SK-N-DZ (cell line): ENCODE results near the gene UNC119B. TPM values are rescaled to one million over a fixed set of nuclear protein-coding genes. Genes with fewer than 3 reads are reported as not detected.
"Not testable (repeated sequence)": the region's sequence is repeated elsewhere in the genome, so short reads cannot be mapped to it uniquely, and the experiment has no call there.

ENCODE experiments used
- DNase-seq: peaks from one replicate; pipeline ENCODE4 v3.0.0-alpha.2; 2015; ENCODE audit warnings: low spot score
- polyA plus RNA-seq, 2 experiments: library from polyadenylated mRNA; depleted of rRNA; stranded (reverse); fragments of >200 nt; gene quantifications; 2 replicates each; pipeline ENCODE4 v1.2.3, GENCODE V29; 2014

Gene UNC119B
- polyA plus RNA-seq (2014; cell fraction: cytosol; rRNA removed): 32.6 TPM in 2 replicates
- polyA plus RNA-seq (2014; cell fraction: nucleus; rRNA removed): 22.6 and 23.9 TPM in 2 replicates

DNA sequence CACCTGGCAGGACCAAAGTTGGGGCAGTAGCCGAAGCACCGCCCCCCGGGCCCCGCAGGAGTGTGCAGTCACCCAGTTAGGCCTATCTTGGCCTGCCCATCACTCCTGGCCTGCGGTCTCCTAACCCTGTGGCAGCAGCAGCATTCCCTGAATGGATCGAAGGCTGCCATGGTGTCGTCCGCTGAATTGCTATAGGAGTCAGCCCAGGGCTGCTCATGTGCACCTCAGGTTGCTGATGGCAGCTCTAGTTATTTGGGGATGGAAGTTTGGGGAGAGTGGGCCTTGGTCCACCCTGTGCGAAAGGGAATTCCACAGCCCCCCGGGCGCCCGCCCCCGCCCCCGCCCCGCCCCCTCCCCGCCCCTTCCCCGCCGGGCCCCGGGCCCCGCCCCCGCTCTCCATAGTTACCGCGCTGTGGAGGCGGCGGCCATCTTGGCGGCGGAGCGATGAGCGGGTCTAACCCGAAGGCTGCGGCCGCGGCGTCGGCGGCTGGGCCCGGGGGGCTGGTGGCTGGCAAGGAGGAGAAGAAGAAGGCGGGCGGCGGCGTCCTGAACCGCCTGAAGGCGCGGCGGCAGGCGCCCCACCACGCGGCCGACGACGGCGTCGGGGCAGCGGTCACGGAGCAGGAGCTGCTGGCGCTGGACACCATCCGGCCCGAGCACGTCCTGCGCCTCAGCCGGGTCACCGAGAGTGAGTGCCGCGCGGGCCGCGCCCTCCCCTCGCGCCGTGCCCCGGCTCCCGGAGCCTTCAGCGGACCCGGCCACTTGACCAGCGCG, at the start of gene UNC119B:
Gene UNC119B (plus strand): TSS at position 428 of the 774 bp plus-strand sequence. CDS start 17 bp downstream, at position 445.
- peak; percentile 71 for DNase-seq

DNA sequence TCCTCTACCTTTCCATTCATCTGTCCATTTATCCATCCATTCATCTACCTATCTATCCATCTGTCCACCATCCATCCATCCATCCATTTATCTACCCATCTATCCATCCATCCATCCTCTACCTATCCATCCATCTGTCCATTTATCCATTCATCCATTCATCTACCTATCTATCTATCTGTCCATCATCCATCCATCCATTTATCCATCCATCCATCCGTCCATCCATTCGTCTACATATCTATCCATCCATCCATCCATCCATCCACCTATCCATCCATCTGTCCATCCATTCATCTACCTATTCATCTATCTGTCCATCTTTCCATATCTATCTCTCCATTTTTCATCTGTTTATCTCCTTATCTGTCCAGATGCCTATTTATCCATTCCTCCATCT, 48.8 kb upstream of the UNC119B start:
- DNase-seq: no peak

DNA sequence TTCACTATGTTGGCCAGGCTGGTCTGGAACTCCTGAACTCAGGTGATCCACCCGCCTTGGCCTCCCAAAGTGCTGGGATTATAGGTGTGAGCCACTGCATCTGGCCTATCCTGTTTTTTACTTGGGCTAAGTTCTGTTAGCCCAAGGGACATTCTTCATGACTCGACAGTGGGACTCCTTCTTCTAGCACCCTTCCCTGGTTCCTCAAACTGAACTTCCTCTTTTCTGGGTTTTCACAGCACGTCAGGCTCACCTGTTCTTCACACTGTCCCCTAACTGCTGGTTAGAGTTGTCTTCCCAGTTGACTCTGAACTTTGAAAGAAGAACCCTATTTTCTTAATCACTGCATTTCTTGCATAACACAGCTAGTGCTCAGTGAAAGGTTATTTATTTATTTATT, 47.4 kb upstream of the UNC119B start:
- no peak for DNase-seq

DNA sequence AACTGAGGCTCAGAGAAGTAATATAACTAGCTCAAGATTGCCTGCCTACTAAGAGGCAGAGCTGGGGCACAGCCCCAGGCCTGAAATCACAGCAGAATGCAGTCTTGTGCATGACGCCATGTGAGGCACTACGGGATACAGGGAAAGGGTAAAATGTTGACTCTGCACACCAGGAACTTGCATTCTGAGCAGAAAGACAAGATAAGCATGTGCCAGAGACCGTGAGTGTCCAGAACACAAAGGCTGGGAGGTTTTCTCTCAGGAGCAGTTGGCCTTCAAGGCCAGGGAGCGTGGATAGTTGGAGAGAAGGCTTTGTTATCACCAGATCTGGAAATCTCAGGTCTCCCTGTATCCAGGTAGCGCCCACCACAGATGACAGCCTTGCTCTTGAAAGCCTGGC, 46.5 kb upstream of the UNC119B start:
- DNase-seq: no peak

DNA sequence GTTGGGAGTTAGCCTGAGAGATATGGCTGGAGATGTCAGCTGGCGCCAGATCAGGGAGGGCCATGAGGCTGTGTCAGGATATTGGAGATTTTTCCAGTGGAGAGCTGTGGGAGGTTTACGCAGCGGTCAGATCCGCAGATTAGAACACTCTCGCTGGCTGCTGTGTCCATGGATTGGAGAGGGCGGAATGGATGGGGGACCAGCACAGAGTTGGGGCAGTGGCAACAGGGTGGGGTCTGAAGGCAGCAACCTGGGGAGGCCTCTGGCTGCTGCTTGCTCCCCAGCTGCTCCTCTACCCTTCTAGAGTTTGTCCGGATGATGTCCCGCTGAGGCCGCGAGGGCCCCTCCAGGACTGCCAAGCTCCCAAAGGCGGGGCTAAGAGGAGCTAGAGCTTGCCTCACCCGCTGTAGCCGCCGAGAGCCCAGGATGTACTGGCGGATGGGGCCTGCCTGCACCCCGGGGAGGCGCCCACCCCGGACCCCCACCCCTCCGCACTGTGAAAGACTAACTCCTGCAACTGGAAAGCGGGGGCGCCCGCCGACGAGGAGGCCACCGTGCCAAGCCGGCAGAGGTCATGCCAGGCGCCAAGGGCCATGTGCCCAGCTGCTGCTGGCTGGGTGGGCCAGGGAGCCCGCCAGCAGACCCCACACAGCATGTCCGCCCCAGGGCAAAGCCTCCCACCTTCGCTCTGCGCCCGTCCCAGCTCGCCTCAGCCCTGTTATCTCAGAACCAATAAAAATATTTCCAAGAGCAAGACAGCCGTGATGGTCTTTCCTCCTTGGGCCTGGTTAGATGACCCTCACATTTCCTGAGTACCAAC, 43.5 kb upstream of the UNC119B start:
- peak; percentile 62 for DNase-seq

DNA sequence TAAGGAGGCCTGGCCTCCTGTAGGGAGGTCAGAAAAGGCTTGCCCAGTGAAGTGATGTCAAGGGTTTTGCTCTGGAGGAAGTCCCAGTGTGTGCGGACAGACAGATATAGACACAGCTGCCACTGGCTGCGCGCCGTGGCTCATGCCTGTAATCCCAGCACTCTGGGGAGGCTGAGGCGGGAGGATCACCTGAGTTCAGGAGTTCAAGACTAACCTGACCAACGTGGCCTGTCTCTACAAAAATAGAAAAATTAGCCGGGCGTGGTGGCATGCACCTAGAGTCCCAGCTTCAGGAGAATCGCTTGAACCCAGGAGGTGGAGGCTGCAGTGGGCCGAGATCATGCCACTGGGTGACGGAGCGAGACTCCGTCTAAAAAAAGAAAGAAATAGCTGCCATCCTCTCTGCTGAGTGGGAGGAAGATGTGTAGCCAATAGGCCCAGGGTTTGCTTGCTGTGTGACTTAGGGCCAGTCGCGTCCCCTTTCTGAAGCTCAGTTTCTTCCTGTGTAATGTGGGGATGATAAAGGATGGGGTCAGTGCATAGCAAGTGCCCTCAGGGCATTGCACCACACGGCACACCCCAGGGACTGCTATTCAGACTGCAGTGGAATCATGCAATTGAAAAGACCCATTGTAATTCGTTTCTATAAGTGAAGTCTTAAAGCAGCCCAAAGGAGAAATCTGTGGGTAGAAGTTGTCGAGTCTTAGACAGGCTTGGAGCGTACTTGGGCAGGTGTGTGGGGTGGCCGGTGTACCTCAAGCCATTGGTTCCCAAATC, 42.0 kb upstream of the UNC119B start:
- DNase-seq: no peak

DNA sequence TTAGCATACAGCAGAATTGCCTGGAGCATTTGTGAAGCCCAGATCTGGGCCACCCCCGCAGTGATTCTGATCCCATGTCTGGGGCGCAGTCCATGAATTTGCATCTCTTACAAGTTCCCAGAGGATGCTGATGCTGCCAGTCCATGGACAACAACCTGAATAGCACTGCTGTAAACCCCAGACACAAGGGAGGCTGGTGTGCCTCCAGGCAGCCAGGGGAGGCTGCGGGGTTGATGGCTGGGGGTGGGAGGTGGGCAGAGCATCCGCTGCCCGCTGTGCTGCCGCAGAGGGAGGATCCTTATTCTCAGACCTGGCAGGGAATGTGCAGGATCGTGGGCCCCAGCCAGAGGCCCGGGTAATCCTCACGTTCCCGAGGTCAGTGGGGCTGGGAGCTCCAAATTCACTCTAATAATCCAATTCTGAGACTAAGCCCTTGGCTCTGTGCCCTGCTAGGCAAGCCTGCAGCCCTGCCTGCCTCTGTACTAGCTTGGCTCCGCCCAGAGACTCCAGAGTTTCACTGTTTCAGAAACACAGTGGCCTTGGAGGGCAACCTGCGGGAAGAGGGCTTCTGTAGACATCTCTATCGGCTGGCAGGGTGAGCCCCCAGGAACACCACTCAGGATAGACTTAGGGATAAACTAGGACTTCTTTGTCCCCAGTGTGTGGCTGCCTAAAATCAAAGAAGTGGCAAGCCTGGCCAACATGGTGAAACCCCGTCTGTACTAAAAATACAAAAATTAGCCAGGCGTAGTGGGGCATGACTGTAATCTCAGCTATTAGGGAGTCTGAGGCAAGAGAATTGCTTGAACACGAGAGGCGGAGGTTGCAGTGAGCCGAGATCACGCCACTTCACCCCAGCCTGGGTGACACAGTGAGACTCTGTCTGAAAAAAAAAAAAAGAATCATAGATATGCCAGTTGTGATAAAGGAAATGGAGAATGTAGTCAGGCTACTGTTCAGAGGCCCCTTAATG, 41.1 kb upstream of the UNC119B start:
- DNase-seq: peak; percentile 43

DNA sequence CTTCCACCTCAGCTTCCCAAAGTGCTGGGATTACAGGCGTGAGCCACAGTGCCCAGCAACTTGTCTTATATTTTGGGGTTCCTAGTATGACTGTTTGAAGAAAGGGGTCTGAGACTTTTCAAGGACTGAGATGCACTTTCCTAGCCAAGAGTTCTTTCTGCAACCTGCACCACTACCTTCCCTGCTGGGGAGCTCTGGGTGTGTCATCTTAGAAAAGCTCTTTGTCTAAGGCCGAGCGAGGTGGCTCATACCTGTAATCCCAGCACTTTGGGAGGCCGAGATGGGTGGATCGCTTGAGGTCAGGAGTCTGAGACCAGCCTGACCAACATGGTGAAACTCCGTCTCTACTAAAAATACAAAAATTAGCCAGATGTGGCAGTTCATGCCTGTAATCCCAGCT, 40.0 kb upstream of the UNC119B start:
- not testable (repeated sequence) for DNase-seq

DNA sequence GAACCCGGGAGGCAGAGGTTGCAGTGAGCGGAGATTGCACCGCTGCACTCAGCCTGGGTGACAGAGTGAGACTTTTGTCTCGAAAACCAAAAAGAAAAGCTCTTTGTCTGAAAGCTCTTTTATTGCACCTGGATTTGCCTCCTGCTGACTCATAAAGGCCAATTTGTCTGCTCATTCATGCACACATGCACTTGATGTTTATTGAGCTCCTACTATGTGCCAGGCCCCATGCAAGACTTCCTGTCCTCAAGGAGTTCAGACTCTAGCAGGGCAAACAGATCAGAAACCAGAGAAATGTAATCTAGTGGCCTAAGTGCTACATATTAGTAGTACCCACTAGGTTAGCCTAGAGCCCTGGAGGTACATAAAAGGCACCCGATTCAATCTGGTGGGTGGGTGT, 39.6 kb upstream of the UNC119B start:
- DNase-seq: no peak

DNA sequence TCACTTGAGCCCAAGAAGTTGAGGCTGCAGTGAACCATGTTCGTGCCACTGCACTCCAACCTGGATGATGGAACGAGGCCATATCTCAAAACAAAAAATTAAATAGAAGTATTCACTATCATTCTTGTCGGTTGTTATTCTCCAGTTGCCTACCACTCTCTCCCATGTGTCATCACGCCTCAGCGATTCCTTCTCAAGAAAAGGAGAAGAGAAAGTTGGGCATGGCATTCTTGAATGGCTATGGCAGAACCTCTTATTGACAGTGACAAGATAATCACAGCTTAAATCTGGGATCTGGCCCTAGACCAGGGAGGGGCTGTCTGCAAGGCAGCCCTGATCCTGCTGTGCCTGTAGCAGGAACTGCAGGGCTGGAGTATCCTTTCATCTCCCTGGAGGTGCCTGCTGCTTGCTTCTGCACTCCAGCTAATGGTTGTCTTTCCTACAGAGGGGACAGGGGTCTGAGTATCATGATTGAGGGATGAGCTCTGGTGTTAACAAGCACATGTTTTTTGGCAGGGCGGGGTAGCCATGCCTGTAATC, 36.1 kb upstream of the UNC119B start:
- peak; percentile 63 for DNase-seq

DNA sequence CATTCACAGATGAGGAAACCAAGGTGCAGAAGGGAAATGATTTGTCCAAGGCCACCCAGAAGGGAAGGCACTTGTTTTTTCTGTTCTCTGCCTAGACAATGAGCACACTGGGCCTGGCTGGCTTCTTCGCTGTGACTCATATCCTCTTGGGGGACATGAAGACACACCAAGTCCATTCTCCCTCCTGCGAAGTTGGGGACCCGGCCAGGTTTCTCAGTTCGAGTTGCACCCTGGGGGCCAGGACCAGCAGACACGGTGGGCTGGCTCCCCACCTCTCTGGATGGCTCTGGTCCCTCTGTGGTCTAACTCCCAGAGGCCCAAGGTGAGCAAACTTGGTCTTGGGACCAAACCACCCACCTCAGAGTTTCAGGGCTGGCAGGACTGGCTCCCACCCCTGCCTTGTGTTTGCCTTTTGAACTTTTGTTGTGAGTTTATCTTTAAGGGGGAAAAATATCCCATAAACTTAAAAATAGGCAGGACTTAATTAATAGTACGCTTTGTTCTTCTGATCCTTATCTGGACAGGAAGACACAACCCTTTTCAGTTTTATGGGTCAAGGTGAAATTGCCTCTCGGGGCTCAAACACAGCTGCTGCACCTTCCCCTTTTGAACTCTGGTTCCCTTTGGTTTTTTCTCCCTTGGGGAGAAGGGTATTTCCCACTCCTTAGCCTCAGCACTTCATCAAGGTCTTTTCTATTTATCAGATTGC, 32.3 kb upstream of the UNC119B start:
- DNase-seq: no peak

DNA sequence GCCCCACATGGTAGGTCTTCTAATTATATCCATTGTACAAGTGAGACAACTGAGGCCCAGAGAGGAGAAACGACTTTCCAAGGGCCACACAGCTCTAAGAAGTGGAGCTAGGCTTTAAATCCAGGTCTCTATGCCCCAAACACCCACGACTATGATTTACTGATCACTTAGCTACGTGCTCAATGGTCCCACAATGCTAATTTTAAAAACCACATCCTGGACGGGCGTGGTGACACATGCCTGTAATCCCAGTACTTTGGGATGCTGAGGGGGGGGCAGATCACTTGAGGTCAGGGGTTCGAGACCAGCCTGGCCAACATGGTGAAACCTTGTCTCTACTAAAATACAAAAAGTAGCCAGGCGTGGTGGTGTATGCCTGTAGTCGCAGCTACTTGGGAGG, 31.7 kb upstream of the UNC119B start:
- no peak for DNase-seq

DNA sequence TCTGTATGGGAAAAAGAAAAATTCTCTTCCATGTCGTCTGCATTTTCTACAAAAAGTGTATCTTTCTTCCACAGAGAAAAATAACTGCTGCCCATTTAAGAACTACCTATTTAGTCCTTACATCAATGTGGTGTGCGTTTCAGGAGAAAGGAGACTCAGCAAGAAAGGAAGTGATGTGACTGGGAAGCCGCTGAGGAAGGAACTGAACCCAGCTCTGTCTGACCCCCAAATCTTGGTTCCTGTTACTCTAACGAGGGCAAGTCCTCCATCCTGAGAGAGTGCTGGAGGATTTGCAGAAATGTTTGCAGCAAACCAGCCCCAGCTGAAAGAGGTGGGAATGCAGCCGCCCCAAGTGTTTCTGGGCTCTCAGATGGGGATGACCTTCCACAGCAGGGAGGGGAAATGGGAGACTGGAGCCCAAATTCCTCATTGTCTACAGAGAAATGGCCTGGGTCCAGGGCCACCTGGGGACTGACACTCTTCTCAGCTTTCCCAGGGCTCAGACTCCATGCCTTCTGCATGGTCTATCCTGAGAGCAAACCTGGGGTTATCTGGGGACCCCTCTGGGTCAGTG, 30.0 kb upstream of the UNC119B start:
- no peak for DNase-seq

DNA sequence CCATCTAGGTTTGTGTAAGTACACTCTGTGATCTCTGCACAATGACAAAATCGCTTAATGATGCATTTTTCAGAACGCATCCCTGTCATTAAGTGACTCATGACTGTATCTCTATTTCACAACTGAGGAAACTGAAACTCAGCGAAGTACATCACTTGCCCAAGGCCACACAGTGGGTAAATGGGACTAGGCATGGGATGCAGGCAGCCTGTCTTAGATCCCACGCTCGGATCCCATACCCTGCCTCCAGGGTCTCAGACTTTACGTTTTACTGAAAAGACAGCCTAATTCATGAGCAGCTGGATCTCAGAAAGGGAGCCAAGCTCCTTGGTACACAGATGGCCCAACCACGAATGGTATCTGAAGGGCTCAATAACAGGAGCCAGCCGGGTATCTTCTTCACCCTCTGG, 25.7 kb upstream of the UNC119B start:
- no peak for DNase-seq

DNA sequence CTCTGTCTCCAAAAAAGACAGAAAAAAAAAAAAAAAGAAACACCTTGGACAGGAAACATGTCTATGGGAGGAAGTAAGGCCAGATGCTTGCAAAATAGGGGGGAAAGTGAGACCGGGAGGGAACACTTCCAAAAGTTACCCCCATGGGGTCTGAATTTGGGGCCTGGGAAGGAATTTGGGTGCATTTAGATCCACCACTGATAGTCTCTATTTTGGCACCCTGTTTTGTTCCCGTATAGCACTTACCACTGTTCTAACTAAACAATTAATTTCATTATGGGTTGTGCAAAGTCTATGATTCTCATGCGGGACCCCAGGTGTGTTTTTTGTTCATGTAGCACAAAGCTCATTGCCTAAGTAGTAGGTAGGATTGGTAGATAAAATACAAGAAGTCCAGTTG, 24.7 kb upstream of the UNC119B start:
- no peak for DNase-seq

DNA sequence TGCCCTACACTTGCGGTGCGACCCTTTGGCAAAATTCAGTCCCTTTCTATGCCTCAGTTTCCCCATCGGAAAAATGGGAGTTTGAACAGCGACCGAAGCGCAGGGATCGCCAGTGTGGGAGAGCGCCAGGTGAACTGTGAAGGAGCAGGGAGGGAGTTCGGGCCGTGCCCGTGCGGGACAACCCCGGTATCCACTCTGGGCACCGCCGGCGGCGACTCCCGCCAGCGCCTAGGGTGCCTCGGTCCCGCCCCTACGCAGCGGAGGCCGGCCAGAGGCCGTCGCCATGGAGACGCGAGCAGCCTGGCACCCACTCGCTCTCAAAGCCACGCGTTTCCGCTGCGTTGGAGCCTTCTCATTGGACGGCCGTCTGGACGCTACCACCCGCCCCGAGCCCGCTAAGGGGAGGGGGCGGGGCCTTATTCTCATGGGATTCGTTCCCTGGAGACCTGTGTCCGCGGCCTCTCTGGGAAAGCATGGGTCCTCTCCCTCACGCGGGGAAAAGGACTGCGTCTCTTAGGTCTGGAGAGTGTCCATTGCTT, 24.0 kb upstream of the UNC119B start:
- DNase-seq: peak; percentile 99

DNA sequence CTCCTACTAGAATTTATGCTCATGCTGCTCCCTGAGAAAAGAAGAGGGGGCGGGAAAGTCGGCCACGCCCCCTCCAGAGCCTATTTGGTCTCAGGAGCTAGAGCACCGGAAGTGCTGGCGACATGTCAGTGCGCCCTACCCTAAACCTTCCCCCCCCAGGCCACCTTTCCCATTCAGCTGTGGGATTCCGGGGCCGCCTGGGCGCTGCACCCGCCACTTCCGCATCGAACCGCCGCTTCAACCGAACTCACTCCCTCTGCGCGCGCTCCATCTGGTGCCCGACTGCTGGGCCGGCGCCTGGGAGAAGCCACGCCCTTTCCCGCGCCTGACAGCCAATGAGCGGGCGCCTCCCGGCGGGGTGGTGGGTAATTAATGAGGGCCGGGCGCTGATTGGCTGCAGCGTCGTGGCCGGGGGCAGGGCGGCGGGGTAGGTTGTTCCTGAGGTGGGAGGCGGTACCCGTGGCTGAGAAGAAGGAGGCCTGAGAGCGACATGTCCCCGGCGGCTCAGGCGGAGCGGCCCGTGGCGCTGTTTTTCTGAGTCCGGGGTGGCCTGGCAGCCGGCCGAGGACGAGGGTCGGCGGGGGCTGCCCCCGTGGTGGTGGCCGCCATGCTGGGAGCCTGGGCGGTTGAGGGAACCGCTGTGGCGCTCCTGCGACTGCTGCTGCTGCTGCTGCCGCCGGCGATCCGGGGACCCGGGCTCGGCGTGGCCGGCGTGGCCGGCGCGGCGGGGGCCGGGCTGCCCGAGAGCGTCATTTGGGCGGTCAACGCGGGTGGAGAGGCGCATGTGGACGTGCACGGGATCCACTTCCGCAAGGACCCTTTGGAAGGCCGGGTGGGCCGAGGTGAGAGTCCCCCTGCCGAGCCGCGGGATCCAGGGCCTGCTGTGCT, 23.3 kb upstream of the UNC119B start, which contains the start of gene MLEC:
Gene MLEC (plus strand): TSS at position 460 of the 888 bp plus-strand sequence. CDS start 148 bp downstream, at position 608.
- DNase-seq: peak; percentile 99
